GM19043 (cell line): Measurements from ENCODE around the gene PPP1R9A.

Experiments used
- ATAC-seq: cut with Tn5 transposase; IDR thresholded peaks from one replicate; pipeline ENCODE4 v1.9.1; 2021; ENCODE audit warnings: low read depth; ENCODE audit not compliant: unreplicated experiment

PPP1R9A gene

DNA sequence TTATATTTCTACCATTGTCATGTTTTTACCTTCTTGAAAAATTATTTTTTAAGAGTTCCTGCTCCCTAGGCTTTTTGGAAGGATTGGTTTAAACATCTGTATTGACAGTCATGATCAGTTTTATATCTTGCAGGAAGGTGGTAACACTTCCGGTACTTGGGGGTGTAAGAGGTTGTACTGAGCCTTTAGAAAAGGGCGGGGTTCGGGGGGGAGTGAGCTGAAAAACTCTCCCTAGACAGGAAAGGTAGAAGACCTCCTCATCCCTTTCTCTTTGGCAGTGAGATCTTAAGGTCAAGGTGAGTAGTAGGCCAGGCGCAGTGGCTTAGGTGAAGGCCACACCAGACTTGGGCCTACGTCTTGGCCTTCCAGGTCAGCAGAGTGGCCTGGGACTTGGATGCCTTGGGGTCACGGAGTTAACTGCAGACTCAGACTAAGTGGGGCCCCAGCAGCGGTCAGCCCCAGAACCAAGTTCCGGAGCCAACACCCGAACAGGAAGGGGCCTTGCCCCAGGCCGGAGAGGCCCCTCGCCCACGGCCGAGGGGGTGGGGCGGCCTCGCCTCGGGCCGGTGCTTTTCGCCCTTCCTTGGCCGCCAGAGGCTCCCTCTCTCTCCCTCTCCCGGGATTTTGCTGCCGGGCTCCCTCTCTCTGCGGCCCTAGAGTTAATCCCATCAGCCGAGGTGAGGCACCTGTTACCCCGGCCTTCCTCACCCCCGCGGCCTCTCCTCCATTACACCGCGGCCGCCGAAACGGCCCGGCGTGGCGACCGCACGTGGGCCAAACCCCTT, at the start of gene PPP1R9A:
PPP1R9A (plus strand) TSS at position 569 of the 785 bp plus-strand sequence. CDS start 2,520 bp downstream, outside the sequence.
- no peak for ATAC-seq

DNA sequence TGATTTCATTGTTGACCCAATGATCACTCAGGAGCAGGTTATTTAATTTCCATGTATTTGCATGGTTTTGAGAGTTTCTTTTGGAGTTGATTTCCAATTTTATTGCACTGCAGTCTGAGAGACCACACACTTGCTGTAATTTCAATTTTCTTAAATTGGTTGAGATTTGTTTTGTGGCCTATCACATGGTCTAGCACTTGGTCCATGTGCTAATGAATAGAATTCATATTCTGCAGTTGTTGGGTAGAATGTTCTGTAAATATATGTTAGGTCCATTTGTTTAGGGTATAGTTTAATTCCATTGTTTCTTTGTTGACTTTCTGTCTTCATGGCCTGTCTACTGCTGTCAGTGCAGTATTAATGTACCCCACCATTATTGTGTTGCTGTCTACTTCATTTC, 36.3 kb upstream of the PPP1R9A start:
- ATAC-seq: no peak

DNA sequence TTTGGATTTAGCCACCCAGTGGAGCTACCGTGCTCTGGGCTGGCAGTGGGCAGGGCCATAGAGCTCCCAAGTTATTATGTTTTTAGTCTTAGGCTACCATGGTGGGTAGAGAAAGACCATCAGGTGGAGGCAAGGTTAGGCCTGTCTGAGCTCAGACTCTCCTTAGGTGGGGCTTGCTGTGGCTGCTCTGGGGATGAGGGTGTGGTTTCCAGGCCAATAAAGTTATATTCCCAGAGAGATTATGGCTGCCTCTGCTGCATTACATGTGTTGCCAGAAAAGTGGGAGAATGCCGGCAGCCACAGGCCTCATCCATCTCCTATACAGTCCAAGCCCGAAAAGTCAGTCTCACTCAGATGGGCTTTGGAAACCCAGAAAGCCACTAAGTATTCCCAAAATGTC, 34.2 kb upstream of the PPP1R9A start:
- ATAC-seq: no peak

DNA sequence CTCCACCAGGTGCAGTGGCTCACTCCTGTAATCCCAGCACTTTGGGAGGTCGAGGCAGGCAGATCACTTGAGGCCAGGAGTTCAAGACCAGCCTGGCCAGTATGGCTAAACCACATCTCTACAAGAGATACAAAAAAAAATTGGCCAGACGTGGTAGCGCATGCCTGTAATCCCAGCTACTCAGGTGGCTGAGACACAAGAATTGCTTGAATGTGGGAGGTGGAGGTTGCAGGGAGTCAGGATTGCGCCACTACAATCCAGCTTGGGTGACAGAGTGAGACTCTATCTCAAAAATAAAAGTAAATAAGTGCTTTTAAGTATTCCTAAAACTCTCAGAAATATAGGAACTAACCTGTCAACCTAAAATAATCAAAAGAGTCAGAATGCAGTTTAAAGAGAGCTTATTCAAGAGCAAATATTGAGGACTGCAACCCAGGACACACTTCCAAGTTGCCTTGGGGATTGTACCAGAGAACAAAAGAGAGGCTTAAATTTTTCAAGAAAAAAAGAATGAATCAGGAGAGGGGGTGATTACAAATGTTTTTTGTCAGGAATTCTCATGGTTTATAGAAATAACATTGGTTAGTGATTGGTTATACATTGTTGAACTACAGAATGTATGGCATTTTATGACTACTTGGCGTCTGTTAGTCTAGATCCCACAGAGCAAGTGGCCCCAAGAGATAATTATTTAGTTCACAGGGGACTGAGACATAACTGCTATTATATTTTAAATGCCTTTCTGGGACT, 33.2 kb upstream of the PPP1R9A start:
- no peak for ATAC-seq

DNA sequence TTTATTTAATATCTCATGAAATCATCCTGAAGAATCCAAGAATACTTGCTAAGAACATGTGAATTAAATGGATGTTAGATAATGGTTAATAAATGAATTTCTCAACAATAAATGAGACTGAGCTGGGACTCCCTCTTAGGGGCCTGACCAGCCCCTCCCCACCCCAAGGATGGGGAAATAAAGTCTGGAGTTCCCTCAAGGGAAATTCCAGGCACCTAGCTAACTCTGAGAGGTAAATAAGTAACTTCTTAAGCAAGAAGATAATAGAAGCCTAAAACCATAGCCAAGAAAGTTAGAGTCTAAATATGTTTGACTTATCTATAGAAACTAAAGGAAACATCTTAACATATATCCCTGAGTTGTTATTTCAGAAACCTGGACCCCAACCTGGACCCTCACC, 32.2 kb upstream of the PPP1R9A start:
- no peak for ATAC-seq

DNA sequence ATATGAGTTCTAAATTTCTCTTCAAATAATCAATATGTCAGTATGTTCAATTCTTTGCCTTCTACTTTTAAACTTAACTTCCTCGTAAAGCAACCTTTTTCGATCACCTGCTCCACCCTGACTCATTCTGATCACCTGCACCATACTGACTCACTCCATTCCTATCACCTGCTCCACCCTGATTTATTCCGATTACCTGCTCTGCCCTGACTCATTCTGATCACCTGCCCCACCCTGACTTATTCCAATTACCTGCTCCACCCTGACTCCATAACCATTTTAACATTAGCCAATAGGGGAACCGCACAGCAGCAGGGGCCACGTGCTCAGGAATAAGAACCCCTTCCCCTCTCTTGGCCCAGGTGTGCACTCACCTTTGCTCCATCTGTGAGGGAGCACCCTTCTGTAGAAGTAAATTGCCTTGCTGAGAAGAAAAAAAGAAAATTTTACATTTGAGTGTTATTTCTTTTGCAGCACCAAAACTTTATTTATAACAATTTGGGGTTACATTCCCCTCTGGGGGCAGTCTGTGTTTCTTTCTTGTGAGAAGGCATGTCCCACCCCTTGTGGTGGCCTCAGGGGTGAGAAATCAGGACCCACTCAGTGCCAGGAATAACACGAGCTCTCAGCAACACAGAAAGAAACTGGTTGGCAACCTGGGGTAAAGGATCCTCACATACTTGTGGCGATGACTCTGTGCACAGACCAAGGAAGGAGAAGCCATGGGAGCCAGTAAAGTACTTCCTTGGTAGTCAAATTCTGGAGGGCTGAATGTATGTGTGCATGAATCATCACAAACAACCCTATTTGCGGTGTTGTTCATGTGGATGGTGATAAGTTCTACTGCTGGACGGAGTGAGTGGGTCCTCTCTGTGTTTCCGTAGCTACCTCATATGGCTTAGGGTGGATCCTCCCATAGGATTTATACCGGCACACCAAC, 29.4 kb upstream of the PPP1R9A start:
- no peak for ATAC-seq

DNA sequence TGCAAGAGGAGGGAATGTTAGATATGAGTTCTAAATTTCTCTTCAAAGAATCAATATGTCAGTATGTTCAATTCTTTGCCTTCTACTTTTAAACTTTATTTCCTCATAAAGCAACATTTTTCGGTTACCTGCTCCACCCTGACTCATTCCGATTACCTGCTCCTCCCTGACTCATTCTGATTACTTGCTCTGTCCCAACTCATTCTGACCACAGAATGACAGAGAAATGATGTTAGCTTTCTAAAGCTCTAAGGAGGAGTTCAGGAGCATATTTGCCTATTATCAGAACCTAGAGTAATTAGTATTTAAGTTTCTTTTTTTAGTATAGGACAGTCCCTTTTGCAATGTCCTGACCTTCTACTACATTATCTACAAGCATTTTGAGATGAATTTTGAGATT, 24.5 kb upstream of the PPP1R9A start:
- ATAC-seq: no peak

DNA sequence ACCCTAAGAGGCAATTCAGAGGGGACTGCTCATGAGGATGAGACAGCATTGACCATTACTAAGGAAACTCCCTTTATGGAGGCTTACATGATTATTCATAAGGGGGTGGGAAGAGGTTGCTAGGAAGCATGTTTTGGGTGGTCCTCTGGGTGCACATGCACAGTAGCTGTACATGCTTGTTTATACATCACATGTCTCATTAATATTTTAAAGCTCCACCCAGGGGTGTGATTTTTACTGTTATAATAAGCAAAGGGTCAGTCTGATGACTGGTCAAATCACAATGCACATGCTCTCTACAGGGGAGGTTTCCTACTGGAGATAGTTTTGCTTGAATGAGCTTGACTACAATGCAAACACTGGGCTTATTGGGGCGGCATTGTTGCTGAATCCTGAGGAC, 23.8 kb upstream of the PPP1R9A start:
- ATAC-seq: no peak

DNA sequence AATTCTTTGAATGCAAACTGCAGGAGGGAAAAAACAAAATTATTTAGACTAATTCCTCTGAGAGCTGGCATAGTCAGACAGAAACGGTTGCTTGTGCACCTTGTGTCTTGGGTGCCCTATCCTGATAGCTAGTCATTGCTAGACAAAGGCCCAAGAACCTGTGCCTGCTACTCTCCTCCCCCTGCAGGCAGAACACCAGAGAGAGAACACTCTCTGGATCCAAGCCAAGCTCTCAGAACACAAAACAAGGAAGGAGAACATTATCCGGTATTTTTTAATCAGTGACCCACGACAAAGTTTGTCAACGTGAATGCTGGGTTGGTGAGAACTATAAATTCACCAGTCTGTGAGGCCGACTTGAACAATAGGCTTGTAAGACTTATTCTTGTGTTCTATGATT, 18.8 kb upstream of the PPP1R9A start:
- no peak for ATAC-seq

DNA sequence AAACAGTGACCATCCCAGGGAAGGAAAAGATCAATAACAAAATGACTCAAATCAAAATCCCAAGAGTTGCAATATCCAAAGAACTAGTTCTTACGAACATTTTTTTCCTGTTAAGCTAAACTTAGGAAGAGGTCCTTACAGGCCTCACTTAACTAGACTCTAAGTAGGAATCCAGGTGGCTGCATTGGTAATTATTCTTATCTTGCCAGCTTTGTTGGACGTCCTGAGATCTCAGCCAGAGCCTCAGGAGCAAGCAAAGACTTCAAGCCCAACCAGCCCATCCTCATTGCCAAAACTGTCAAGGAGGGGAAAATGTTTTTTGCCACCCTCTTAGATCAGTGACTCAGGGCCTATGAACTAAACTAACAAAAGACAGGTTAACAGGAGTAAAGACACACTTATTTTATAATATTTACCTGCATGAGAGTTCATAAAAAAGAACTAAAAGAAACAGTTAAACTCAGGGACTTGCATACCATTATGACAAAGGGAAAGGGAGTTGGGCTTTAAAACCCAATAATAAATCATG, 18.3 kb upstream of the PPP1R9A start:
- ATAC-seq: no peak

DNA sequence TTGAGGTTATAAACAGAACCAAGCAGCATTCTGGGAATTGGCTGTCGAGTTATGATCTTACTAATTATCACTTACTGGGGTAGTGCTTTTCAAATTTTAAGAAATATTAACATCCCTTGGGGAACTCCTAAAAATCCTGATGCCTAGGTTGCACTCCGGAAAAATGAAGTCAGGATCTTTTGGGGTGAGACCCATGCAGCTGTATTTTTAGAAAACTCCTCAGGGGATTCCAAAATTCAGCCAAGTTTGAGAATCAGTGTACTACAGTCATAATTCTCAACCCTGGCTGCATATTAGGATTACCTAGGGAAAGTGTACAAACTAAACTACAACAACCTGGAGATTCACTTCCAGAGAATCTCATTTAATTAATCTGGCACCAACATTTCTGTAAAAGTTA, 17.2 kb upstream of the PPP1R9A start:
- ATAC-seq: no peak

DNA sequence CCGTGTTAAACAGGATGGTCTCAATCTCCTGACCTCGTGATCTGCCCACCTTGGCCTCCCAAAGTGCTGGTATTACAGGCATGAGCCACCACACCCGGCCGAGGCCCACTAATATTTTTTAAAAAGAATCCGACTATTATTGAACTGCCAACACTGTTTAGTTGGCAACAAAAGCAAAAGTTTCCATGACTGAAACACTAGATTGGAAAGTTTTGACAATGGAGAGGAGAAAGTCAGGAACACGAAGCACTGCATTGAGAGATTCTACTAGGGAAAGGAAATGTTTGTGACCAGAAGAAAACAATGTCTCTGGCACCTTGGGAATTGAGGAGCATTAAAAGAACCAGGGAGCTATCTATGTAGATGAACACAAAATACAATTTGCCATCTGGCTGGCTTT, 13.7 kb upstream of the PPP1R9A start:
- ATAC-seq: no peak

DNA sequence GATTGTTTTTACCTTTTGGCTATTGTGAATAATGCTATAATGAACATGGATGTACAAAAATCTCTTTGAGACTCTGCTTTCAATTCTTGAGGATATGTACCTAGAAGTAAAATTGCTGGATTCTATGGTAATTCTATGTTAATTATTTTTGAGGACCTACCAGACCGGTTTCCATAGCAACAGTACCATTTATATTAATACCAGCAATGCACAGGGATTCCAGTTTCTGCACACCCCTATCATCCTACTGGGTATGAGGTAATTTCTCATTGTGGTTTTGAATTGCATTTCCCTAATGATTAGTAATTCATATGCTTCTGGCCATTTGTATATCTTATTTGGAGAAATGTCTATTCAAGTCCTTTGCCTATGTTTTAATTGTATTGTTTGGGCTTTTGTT, 9.9 kb upstream of the PPP1R9A start:
- no peak for ATAC-seq

DNA sequence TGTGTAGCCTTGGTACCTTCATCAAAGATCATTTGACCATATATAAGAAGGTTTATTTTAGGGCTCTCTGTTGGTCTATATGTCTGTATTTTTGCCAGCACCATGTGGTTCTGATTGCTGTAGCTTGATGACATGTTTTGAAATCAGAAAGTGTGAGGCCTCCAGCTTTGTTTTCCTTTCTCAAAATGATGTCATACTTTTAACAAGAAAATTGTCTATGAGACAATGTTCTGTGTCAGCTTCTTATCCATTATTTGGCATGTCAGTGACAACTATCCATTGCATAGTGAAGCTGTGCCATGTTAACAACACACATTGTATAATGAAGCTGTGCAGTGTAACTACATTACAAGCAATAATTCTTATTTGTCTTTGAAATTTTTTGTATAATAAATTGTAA, 9.1 kb upstream of the PPP1R9A start:
- no peak for ATAC-seq

DNA sequence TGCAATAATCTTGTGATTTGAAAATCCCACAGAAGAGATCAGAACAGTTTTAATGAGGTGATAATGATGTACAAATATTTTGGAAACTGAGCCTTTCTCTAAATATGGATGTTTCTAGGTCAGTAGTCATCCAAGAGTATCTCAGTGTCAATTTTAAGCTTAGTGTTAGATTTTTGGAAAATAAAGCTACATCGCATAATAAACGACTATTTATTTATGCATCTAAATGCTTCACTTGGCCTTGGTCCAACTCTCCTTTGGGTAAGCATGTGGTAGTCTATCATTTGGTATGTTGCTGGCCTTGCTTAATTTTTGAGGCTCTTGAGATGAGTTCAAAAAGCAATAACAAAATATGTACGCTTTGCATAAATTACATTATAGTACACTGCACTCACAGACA, 5.4 kb upstream of the PPP1R9A start:
- ATAC-seq: no peak

DNA sequence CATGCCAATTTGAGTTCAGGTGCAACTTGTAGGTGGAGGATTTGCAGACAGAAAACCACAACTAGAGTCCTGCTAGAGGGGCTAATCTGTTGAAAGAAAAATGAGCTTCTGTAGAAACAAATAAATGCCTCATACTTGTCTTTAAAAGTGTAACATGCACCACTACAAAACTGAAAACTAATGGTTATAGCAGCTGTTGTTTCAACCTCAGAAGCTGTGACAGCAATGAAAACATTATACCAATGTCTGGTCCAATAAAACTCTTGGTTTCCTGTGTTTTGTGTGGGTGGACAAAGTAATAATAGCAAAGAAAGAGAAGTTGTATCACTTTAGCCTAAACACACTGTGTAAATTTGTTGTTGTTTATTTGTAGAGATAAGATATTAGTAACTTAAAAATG, 3.4 kb upstream of the PPP1R9A start:
- ATAC-seq: no peak

DNA sequence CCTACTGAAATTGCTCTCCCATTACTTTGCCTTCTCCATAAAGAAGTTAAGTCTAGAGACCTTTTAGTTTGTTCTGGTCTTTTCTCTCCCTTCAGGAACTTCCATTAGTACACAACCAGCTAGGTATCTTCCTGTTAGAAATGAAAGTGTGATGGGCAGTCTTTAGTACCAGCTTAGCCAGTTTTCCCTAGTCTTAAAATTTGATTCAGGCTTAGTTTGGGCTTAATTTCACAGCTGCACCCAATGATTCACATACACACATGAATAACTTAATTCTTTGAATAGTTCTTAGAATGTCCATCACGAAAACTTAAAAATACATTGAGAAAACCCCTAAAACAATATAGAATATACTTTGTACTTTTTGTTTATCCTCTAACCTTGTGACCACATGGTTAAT, 2.4 kb upstream of the PPP1R9A start:
- ATAC-seq: no peak

DNA sequence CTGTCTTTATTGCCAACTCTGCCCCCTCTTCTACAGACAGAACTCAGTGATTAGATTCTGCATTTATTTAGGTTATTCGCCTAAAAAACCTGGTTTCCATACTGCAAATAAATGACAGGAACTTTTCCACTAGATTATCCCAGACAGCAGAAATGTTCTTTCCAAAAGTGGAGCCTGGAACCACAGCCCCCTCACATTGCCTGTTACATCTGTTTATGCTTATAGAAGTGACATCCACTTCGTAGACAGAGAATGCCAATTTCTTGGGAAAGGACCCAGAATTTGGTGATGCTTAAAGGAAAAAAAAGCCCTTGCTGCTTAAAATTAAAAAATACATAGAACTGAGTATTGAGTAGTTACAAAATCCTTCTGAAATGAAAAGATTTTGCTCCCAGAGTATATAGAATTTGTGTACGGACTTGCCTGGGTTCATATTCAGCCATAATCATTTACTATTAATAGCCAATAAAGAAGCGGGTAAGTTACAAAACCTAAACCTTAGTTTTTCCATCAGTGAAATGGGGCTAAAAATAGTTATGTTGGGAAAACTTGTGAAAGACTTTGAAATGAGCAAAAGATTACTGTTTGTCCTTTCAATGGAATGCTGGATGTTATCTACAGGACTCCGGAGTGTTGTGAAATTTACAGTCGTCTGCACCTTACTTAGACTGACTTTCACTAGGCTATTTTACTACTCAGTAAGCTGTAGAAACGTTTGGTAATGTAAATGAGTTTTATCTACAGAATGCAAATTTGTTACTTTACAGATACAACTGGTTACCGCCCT, 1.1 kb upstream of the PPP1R9A start:
- no peak for ATAC-seq

DNA sequence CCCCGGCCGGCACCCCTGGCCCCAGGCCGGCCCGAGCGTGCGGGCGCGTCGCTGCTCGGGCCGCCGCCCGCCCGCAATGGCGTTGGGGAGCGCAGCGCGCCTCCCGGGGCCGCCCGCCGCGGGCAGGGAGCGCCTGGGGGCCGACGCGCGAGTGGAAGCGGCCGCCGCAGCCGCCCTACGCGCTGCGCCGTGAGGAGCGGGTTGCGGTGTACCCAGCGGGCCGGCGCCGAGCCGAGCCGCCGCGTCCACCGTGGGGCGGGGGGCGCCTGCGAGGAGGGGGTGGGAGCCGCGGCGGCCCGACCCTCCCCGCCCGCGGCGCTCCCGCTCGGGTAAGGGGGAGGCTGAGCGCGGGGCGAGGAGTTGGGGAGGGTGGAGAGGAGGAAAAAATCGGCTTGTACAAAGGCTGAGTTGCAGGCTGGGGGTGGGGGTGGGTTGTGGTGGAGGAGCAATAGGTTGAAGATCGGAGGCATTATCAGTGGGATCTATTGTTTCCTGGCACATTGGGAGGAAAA, 473 bp downstream of the PPP1R9A start:
- no peak for ATAC-seq
